GM23338 (cell line): ENCODE data around the gene QRFP. TPM values are rescaled to one million over a fixed set of nuclear protein-coding genes. Genes with fewer than 3 reads are reported as not detected.

Experiments
- ATAC-seq: fragments of 200-7000 bp; cut with Tn5 transposase; 3 replicates; pipeline ENCODE4 v1.9.1; 2020
- DNase-seq: peaks from one replicate; pipeline ENCODE4 v3.0.0-alpha.2; 2015; ENCODE audit warnings: low spot score
- H2AFZ ChIP-seq: fragments of 200-600 bp; sonication (generic); 2 replicates; pipeline ENCODE4 v1.8.0; 2016; ENCODE audit warnings: antibody characterized with exemption, mild to moderate bottlenecking, moderate library complexity
- H3F3A ChIP-seq: fragments of 200-600 bp; sonication (generic); replicated peaks from 2 replicates; pipeline ENCODE4 v1.8.0; 2017; ENCODE audit warnings: antibody characterized with exemption, mixed run types, low read depth
- H3K27ac ChIP-seq: fragments of 200-600 bp; sonication (generic); 2 replicates; pipeline ENCODE4 v1.6.1; 2016; ENCODE audit warnings: low read depth
- H3K27me3 ChIP-seq: fragments of 200-600 bp; sonication (generic); 2 replicates; pipeline ENCODE4 v1.8.0; 2016; ENCODE audit warnings: mild to moderate bottlenecking, mixed run types, moderate library complexity; ENCODE audit not compliant: insufficient read depth
- H3K36me3 ChIP-seq: fragments of 200-600 bp; sonication (generic); 2 replicates; pipeline ENCODE4 v1.8.0; 2016; ENCODE audit warnings: mild to moderate bottlenecking; ENCODE audit not compliant: insufficient read depth
- H3K4me1 ChIP-seq: fragments of 200-600 bp; sonication (generic); 2 replicates; pipeline ENCODE4 v1.8.0; 2016; ENCODE audit warnings: mild to moderate bottlenecking, moderate library complexity; ENCODE audit not compliant: insufficient read depth
- H3K4me2 ChIP-seq: fragments of 200-600 bp; sonication (generic); 2 replicates; pipeline ENCODE4 v1.7.1; 2017; ENCODE audit warnings: mixed run types
- H3K4me3 ChIP-seq: fragments of 200-600 bp; sonication (generic); 2 replicates; pipeline ENCODE4 v1.6.1; 2016; ENCODE audit warnings: mixed run types
- H3K79me2 ChIP-seq: fragments of 200-600 bp; sonication (generic); replicated peaks from 2 replicates; pipeline ENCODE4 v1.8.0; 2017; ENCODE audit warnings: mild to moderate bottlenecking; ENCODE audit not compliant: insufficient read depth
- H3K9me2 ChIP-seq: fragments of 200-600 bp; sonication (generic); 2 replicates; pipeline ENCODE4 v1.8.0; 2017; ENCODE audit not compliant: insufficient read depth
- H4K20me1 ChIP-seq: fragments of 200-600 bp; sonication (generic); replicated peaks from 2 replicates; pipeline ENCODE4 v1.8.0; 2017; ENCODE audit warnings: mild to moderate bottlenecking; ENCODE audit not compliant: insufficient read depth
- H3K27ac Mint-ChIP-seq: 2 replicates; pipeline ENCODE4 v1.8.0; 2020; ENCODE audit warnings: inconsistent platforms, mild to moderate bottlenecking, moderate library complexity, mixed read lengths
- H3K27me3 Mint-ChIP-seq: 3 replicates; pipeline ENCODE4 v1.8.0; 2022; ENCODE audit warnings: low read depth, mild to moderate bottlenecking, moderate library complexity, mixed read lengths, inconsistent platforms; ENCODE audit not compliant: insufficient read depth, poor library complexity
- H3K36me3 Mint-ChIP-seq: 3 replicates; pipeline ENCODE4 v1.8.0; 2021; ENCODE audit warnings: low read depth, mild to moderate bottlenecking, inconsistent platforms, moderate library complexity, mixed read lengths
- H3K4me1 Mint-ChIP-seq: 3 replicates; pipeline ENCODE4 v1.8.0; 2020; ENCODE audit warnings: mild to moderate bottlenecking, inconsistent platforms, mixed read lengths
- H3K4me3 Mint-ChIP-seq: 3 replicates; pipeline ENCODE4 v1.8.0; 2021; ENCODE audit warnings: moderate library complexity, mild to moderate bottlenecking, inconsistent platforms, mixed read lengths
- H3K9me3 Mint-ChIP-seq: 3 replicates; pipeline ENCODE4 v1.8.0; 2020; ENCODE audit warnings: moderate library complexity, mild to moderate bottlenecking, inconsistent platforms, mixed read lengths
- CREB1 ChIP-seq: fragments of 250-450 bp; sonication (Bioruptor Pico); IDR thresholded peaks from 2 replicates; pipeline ENCODE4 v1.5.0; 2020; ENCODE audit warnings: low read depth, mild to moderate bottlenecking, moderate library complexity
- JUNB ChIP-seq: IDR thresholded peaks from one replicate; pipeline ENCODE4 v1.6.1; 2016; ENCODE audit warnings: antibody characterized with exemption; ENCODE audit not compliant: unreplicated experiment
- ZNF331 ChIP-seq: fragments of 250-450 bp; sonication (Bioruptor Pico); IDR thresholded peaks from 2 replicates; pipeline ENCODE4 v1.5.0; 2020; ENCODE audit warnings: low read depth, mild to moderate bottlenecking, moderate library complexity
- ZNF462 ChIP-seq: fragments of 250-450 bp; sonication (Bioruptor Pico); IDR thresholded peaks from 2 replicates; pipeline ENCODE4 v1.5.0; 2020; ENCODE audit warnings: mild to moderate bottlenecking, moderate library complexity
- polyA plus RNA-seq: library from polyadenylated mRNA; unstranded; fragments of >200 nt; fragmentation: Nextera tagmentation; extraction: Ambion mirVana; gene quantifications from 2 replicates; pipeline ENCODE4 v1.2.1, GENCODE V29; 2016
- total RNA-seq: library from RNA; depleted of rRNA; stranded (reverse); fragments of >200 nt; shearing (Covaris generic); gene quantifications from 2 replicates; pipeline ENCODE4 v1.2.3, GENCODE V29; 2014
- TF ChIP-seq, protein P1 (sequence below), 2 experiments: fragments of 200-600 bp in 1 of 2; sonication (generic) in 1 of 2; conservative IDR thresholded peaks; 2 replicates each; pipeline versions ENCODE4 v1.5.1 to v1.6.1; 2016 to 2017; ENCODE audit warnings: antibody characterized with exemption in 2 of 2, low read depth in 2 of 2, mild to moderate bottlenecking in 2 of 2, moderate library complexity in 1 of 2

QRFP gene
- total and polyA plus RNA-seq, 2 experiments from 2014 or later = not detected

DNA sequence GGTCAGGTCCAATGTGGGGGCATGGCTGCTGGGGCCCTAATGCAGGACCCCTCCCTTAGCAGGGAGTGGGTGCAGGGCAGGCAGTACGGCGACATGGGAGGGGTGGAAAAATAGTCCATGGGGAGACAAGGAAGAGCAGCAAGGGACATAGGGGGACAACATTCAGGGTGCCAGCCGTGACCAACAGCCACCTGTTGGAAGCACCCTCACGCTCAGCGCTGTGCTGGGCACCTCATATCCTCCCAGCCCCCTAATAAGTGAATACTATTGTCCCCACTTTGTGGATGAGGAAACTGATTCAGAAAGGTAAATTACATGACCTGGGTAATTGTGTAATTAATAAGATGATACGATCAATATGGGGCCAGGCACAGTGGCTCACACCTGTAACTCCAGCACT lies 45.5 kb upstream of the QRFP start (continued):
- TF ChIP-seq ZNF462 (no peak), JUNB (no peak), CREB1 (CRISPR knock-in tag) (no peak)
- TF ChIP-seq, protein P1, sequence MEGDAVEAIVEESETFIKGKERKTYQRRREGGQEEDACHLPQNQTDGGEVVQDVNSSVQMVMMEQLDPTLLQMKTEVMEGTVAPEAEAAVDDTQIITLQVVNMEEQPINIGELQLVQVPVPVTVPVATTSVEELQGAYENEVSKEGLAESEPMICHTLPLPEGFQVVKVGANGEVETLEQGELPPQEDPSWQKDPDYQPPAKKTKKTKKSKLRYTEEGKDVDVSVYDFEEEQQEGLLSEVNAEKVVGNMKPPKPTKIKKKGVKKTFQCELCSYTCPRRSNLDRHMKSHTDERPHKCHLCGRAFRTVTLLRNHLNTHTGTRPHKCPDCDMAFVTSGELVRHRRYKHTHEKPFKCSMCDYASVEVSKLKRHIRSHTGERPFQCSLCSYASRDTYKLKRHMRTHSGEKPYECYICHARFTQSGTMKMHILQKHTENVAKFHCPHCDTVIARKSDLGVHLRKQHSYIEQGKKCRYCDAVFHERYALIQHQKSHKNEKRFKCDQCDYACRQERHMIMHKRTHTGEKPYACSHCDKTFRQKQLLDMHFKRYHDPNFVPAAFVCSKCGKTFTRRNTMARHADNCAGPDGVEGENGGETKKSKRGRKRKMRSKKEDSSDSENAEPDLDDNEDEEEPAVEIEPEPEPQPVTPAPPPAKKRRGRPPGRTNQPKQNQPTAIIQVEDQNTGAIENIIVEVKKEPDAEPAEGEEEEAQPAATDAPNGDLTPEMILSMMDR (conservative IDR thresholded peaks at IDR 0.05; ENCODE audit: low read depth in 2 of 2) = no peak

GRCh38 chr9:130940693-130941576 lies 44.3 kb upstream of the QRFP start:
- Histone ChIP-seq H3K36me3 (no peaks in the 10 kb centered on the region), H3K27ac (no peak overlapping the region), H3K9me2 (no peaks in the 10 kb centered on the region), H3K4me3 (peak overlapping the region; percentile 96), H3K27me3 (peaks cover 48% of the 10 kb centered on the region), H3K79me2 (no peaks in the 10 kb centered on the region), H3K4me1 (peaks cover 25% of the 10 kb centered on the region), H3F3A (peaks cover 11% of the 10 kb centered on the region), H3K4me2 (peak overlapping the region; percentile 96), H2AFZ (peak overlapping the region; percentile 90), H4K20me1 (no peaks in the 10 kb centered on the region)
- Mint-ChIP-seq H3K4me1 (peaks cover 31% of the 10 kb centered on the region), H3K4me3 (peak overlapping the region; percentile 70), H3K27me3 (peaks cover 49% of the 10 kb centered on the region), H3K36me3 (no peaks in the 10 kb centered on the region; the same call in 2 of the 3 replicates), H3K27ac (no peak overlapping the region), H3K9me3 (no peaks in the 10 kb centered on the region; the same call in 2 of the 3 replicates)
- TF ChIP-seq, protein P1 (conservative IDR thresholded peaks at IDR 0.05; ENCODE audit: low read depth in 2 of 2) = peak; percentile 62 to 93
- no peak for TF ChIP-seq ZNF331
- peak; percentile 96 for DNase-seq
- peak; percentile 67 for ATAC-seq
